ENCODE measurements around the gene MSANTD7.
"Not testable (repeated sequence)": the region's sequence is repeated elsewhere in the genome, so short reads cannot be mapped to it uniquely, and the experiment has no call there.

- TF ChIP-seq POLR2A, POLR2AphosphoS5 (IDR thresholded peaks at IDR 0.05): not testable (repeated sequence)
- TF ChIP-seq, protein P1, sequence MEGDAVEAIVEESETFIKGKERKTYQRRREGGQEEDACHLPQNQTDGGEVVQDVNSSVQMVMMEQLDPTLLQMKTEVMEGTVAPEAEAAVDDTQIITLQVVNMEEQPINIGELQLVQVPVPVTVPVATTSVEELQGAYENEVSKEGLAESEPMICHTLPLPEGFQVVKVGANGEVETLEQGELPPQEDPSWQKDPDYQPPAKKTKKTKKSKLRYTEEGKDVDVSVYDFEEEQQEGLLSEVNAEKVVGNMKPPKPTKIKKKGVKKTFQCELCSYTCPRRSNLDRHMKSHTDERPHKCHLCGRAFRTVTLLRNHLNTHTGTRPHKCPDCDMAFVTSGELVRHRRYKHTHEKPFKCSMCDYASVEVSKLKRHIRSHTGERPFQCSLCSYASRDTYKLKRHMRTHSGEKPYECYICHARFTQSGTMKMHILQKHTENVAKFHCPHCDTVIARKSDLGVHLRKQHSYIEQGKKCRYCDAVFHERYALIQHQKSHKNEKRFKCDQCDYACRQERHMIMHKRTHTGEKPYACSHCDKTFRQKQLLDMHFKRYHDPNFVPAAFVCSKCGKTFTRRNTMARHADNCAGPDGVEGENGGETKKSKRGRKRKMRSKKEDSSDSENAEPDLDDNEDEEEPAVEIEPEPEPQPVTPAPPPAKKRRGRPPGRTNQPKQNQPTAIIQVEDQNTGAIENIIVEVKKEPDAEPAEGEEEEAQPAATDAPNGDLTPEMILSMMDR (IDR thresholded peaks at IDR 0.05 in 8 of 11, conservative IDR thresholded peaks at IDR 0.05 in 3 of 11), result not testable (repeated sequence)
Observed at GRCh38 chr10:14816717-14817116, 21.4 kb upstream of the MSANTD7 start.
